Measurements from ENCODE around the gene ADARB2. TPM values are rescaled to one million over a fixed set of nuclear protein-coding genes. Genes with fewer than 3 reads are reported as not detected.

Gene ADARB2
- total RNA-seq, 2 experiments from 2014 or later = 0.17 to 0.30 TPM

- H3K4me3 Mint-ChIP-seq = no peak overlapping the region
- H3K4me1 Mint-ChIP-seq = no peaks in the 10 kb centered on the region
Observed at GRCh38 chr10:1272079-1272776, 465.1 kb downstream of the ADARB2 start.

GRCh38 chr10:1270906-1271305 is 466.4 kb downstream of the ADARB2 start:
- DNase-seq = no peak
- no peak overlapping the region for H3K4me3 Mint-ChIP-seq
- no peaks in the 10 kb centered on the region for H3K4me1 Mint-ChIP-seq
- H3K27me3 Mint-ChIP-seq = no peaks in the 10 kb centered on the region
- ChIA-PET CTCF (no interaction called here), POLR2A (no interaction called here)
- no peaks in the 10 kb centered on the region for H3K36me3 Mint-ChIP-seq (ENCODE audit: low read depth)
- no peaks in the 10 kb centered on the region for H3K9me3 Mint-ChIP-seq
- peak overlapping the region; percentile 48 for H3K27ac Mint-ChIP-seq

More at GRCh38 chr10:1272079-1272776, 465.1 kb downstream of the ADARB2 start:
- ChIA-PET POLR2A (no interaction called here), CTCF (interaction anchor here (0.7 kb wide), 1 partner anchor 22 kb away, joined by 3 read pairs; no protein-coding TSS in a partner anchor)
- no peaks in the 10 kb centered on the region for H3K36me3 Mint-ChIP-seq (ENCODE audit: low read depth)
- H3K27ac Mint-ChIP-seq = no peak overlapping the region
- DNase-seq = no peak
- peaks cover 7% of the 10 kb centered on the region for H3K27me3 Mint-ChIP-seq
- H3K9me3 Mint-ChIP-seq = no peaks in the 10 kb centered on the region

- Mint-ChIP-seq H3K4me3 (no peak overlapping the region), H3K9me3 (no peaks in the 10 kb centered on the region), H3K4me1 (no peaks in the 10 kb centered on the region), H3K27me3 (no peaks in the 10 kb centered on the region), H3K27ac (no peak overlapping the region), H3K36me3 (ENCODE audit: low read depth) (no peaks in the 10 kb centered on the region)
- CTCF ChIA-PET = no interaction called here
- no peak for DNase-seq
- POLR2A ChIA-PET = no interaction called here
Observed at GRCh38 chr10:1270490-1270889, 466.8 kb downstream of the ADARB2 start.

- Mint-ChIP-seq H3K9me3 (no peaks in the 10 kb centered on the region), H3K27me3 (peaks cover 3% of the 10 kb centered on the region), H3K4me3 (no peak overlapping the region), H3K36me3 (ENCODE audit: low read depth) (no peaks in the 10 kb centered on the region), H3K4me1 (no peaks in the 10 kb centered on the region), H3K27ac (no peak overlapping the region)
- CTCF ChIA-PET = interaction anchor here (1.3 kb wide), 1 partner anchor 18 kb away, joined by 4 read pairs; no protein-coding TSS in a partner anchor
- DNase-seq = no peak
- POLR2A ChIA-PET = no interaction called here
Observed at GRCh38 chr10:1268831-1269230, 468.5 kb downstream of the ADARB2 start.

- H3K4me1 Mint-ChIP-seq = no peaks in the 10 kb centered on the region
- CTCF ChIA-PET = no interaction called here
- no peaks in the 10 kb centered on the region for H3K9me3 Mint-ChIP-seq
- DNase-seq = no peak
- H3K4me3 Mint-ChIP-seq = no peak overlapping the region
- peaks cover 3% of the 10 kb centered on the region for H3K27me3 Mint-ChIP-seq
- POLR2A ChIA-PET = no interaction called here
- no peaks in the 10 kb centered on the region for H3K36me3 Mint-ChIP-seq (ENCODE audit: low read depth)
- H3K27ac Mint-ChIP-seq = no peak overlapping the region
Observed at GRCh38 chr10:1267568-1267967, 469.8 kb downstream of the ADARB2 start.

- no peak for DNase-seq
- no peak overlapping the region for H3K4me3 Mint-ChIP-seq
- H3K4me1 Mint-ChIP-seq = no peaks in the 10 kb centered on the region
- peaks cover 3% of the 10 kb centered on the region for H3K27me3 Mint-ChIP-seq
- ChIA-PET POLR2A (no interaction called here), CTCF (no interaction called here)
- H3K27ac Mint-ChIP-seq = no peak overlapping the region
- no peaks in the 10 kb centered on the region for H3K9me3 Mint-ChIP-seq
- H3K36me3 Mint-ChIP-seq (ENCODE audit: low read depth) = no peaks in the 10 kb centered on the region
Observed at GRCh38 chr10:1267148-1267547, 470.2 kb downstream of the ADARB2 start.

- ChIA-PET CTCF (no interaction called here), POLR2A (no interaction called here)
- peaks cover 3% of the 10 kb centered on the region for H3K27me3 Mint-ChIP-seq
- DNase-seq = no peak
- no peak overlapping the region for H3K27ac Mint-ChIP-seq
- H3K36me3 Mint-ChIP-seq (ENCODE audit: low read depth) = no peaks in the 10 kb centered on the region
- no peaks in the 10 kb centered on the region for H3K4me1 Mint-ChIP-seq
- no peaks in the 10 kb centered on the region for H3K9me3 Mint-ChIP-seq
- H3K4me3 Mint-ChIP-seq = no peak overlapping the region
Observed at GRCh38 chr10:1266033-1266802, 471.1 kb downstream of the ADARB2 start.

- no peak overlapping the region for H3K4me3 Mint-ChIP-seq
- CTCF ChIA-PET = no interaction called here
- H3K9me3 Mint-ChIP-seq = no peaks in the 10 kb centered on the region
- DNase-seq = no peak
- H3K36me3 Mint-ChIP-seq (ENCODE audit: low read depth) = no peaks in the 10 kb centered on the region
- POLR2A ChIA-PET = no interaction called here
- H3K27me3 Mint-ChIP-seq = peaks cover 4% of the 10 kb centered on the region
- no peak overlapping the region for H3K27ac Mint-ChIP-seq
- H3K4me1 Mint-ChIP-seq = no peaks in the 10 kb centered on the region
Observed at GRCh38 chr10:1264001-1264400, 473.3 kb downstream of the ADARB2 start.

GRCh38 chr10:1257274-1257673 is 480.1 kb downstream of the ADARB2 start:
- H3K27me3 Mint-ChIP-seq = peaks cover 34% of the 10 kb centered on the region
- POLR2A ChIA-PET = no interaction called here
- no peak overlapping the region for H3K4me3 Mint-ChIP-seq
- no peak overlapping the region for H3K27ac Mint-ChIP-seq
- H3K4me1 Mint-ChIP-seq = peaks cover 13% of the 10 kb centered on the region
- H3K36me3 Mint-ChIP-seq (ENCODE audit: low read depth) = peaks cover 3% of the 10 kb centered on the region
- CTCF ChIA-PET = no interaction called here
- no peak for DNase-seq
- H3K9me3 Mint-ChIP-seq = peaks cover 7% of the 10 kb centered on the region

- CTCF ChIA-PET = no interaction called here
Observed at GRCh38 chr10:1256432-1256725, 480.9 kb downstream of the ADARB2 start.

GRCh38 chr10:1255600-1256431 is 481.5 kb downstream of the ADARB2 start:
- H3K36me3 Mint-ChIP-seq (ENCODE audit: low read depth) = peaks cover 3% of the 10 kb centered on the region
- H3K27ac Mint-ChIP-seq = no peak overlapping the region
- POLR2A ChIA-PET = no interaction called here
- peaks cover 13% of the 10 kb centered on the region for H3K4me1 Mint-ChIP-seq
- no peak for DNase-seq
- H3K27me3 Mint-ChIP-seq = peaks cover 45% of the 10 kb centered on the region
- CTCF ChIA-PET = no interaction called here
- peaks cover 7% of the 10 kb centered on the region for H3K9me3 Mint-ChIP-seq
- no peak overlapping the region for H3K4me3 Mint-ChIP-seq

More at GRCh38 chr10:1256432-1256725, 480.9 kb downstream of the ADARB2 start:
- Mint-ChIP-seq H3K36me3 (ENCODE audit: low read depth) (peaks cover 3% of the 10 kb centered on the region), H3K4me3 (no peak overlapping the region), H3K4me1 (peaks cover 13% of the 10 kb centered on the region), H3K9me3 (peaks cover 7% of the 10 kb centered on the region), H3K27ac (no peak overlapping the region), H3K27me3 (peaks cover 39% of the 10 kb centered on the region)
- no peak for DNase-seq
- POLR2A ChIA-PET = no interaction called here

GRCh38 chr10:1255118-1255517 is 482.2 kb downstream of the ADARB2 start:
- Mint-ChIP-seq H3K27ac (no peak overlapping the region), H3K9me3 (peaks cover 7% of the 10 kb centered on the region), H3K27me3 (peaks cover 52% of the 10 kb centered on the region), H3K4me3 (no peak overlapping the region), H3K4me1 (peaks cover 13% of the 10 kb centered on the region), H3K36me3 (ENCODE audit: low read depth) (peaks cover 3% of the 10 kb centered on the region)
- CTCF ChIA-PET = no interaction called here
- POLR2A ChIA-PET = no interaction called here
- DNase-seq = no peak

Measured in activated CD4-positive, alpha-beta T cell treated with anti-CD3 and anti-CD28 coated beads, Interleukin-2, amount 10 ng/mL, durations not matched to agents 7 days and 5 days (primary cell).